GM23248 (cell line): ENCODE results near the gene EIF4E. TPM values are rescaled to one million over a fixed set of nuclear protein-coding genes. Genes with fewer than 3 reads are reported as not detected.

Source experiments
- DNase-seq: peaks from one replicate; pipeline ENCODE4 v3.0.0-alpha.2; 2015
- H2AFZ ChIP-seq: fragments of 200-600 bp; sonication (generic); 2 replicates; pipeline ENCODE4 v1.6.1; 2016; ENCODE audit warnings: antibody characterized with exemption
- H3F3A ChIP-seq: fragments of 200-600 bp; sonication (generic); 2 replicates; pipeline ENCODE4 v1.6.1; 2016; ENCODE audit warnings: mild to moderate bottlenecking, antibody characterized with exemption, mixed run types; ENCODE audit not compliant: insufficient read depth
- H3K27ac ChIP-seq: fragments of 200-600 bp; sonication (generic); 2 replicates; pipeline ENCODE4 v1.5.1; 2016; ENCODE audit warnings: mild to moderate bottlenecking
- H3K27me3 ChIP-seq: fragments of 200-600 bp; sonication (generic); replicated peaks from 2 replicates; pipeline ENCODE4 v1.6.1; 2016; ENCODE audit warnings: mild to moderate bottlenecking; ENCODE audit not compliant: insufficient read depth
- H3K36me3 ChIP-seq: fragments of 200-600 bp; sonication (generic); 2 replicates; pipeline ENCODE4 v1.6.1; 2016; ENCODE audit warnings: low read depth, mild to moderate bottlenecking
- H3K4me1 ChIP-seq: fragments of 200-600 bp; sonication (generic); 2 replicates; pipeline ENCODE4 v1.6.1; 2016; ENCODE audit warnings: mild to moderate bottlenecking; ENCODE audit not compliant: insufficient read depth
- H3K4me2 ChIP-seq: fragments of 200-600 bp; sonication (generic); one replicate; pipeline ENCODE4 v1.6.1; 2016; ENCODE audit warnings: mild to moderate bottlenecking; ENCODE audit not compliant: unreplicated experiment
- H3K4me3 ChIP-seq: fragments of 200-600 bp; sonication (generic); 2 replicates; pipeline ENCODE4 v1.5.1; 2016; ENCODE audit warnings: mild to moderate bottlenecking
- H3K79me2 ChIP-seq: fragments of 200-600 bp; sonication (generic); 2 replicates; pipeline ENCODE4 v1.6.1; 2016; ENCODE audit warnings: mild to moderate bottlenecking; ENCODE audit not compliant: insufficient read depth
- H3K9ac ChIP-seq: fragments of 200-600 bp; sonication (generic); 2 replicates; pipeline ENCODE4 v1.6.1; 2016; ENCODE audit warnings: mild to moderate bottlenecking
- H3K9me2 ChIP-seq: fragments of 200-600 bp; sonication (generic); 2 replicates; pipeline ENCODE4 v1.6.1; 2016; ENCODE audit warnings: mixed run types, mild to moderate bottlenecking, moderate library complexity; ENCODE audit not compliant: insufficient read depth
- H3K9me3 ChIP-seq: fragments of 200-600 bp; sonication (generic); one replicate; pipeline ENCODE4 v1.6.1; 2017; ENCODE audit warnings: low read depth
- H4K20me1 ChIP-seq: fragments of 200-600 bp; sonication (generic); 2 replicates; pipeline ENCODE4 v1.6.0; 2016; ENCODE audit not compliant: insufficient read depth
- EZH2 ChIP-seq: fragments of 200-600 bp; sonication (generic); IDR thresholded peaks from 2 replicates; pipeline ENCODE4 v1.6.1; 2018; ENCODE audit warnings: antibody characterized with exemption, mild to moderate bottlenecking; ENCODE audit not compliant: insufficient read depth, poor library complexity, severe bottlenecking
- EZH2phosphoT487 ChIP-seq: fragments of 200-600 bp; sonication (generic); IDR thresholded peaks from 2 replicates; pipeline ENCODE4 v1.6.1; 2018; ENCODE audit warnings: antibody characterized with exemption, moderate library complexity, mild to moderate bottlenecking, low read depth; ENCODE audit not compliant: insufficient read depth
- WGBS, 2 experiments: methylation state at CpG; one replicate each; pipeline ENCODE4 v1.1.6; 2015 to 2017; ENCODE audit warnings: low lambda C conversion rate in 2 of 2, low coverage in 1 of 2; ENCODE audit errors: missing lambda C conversion rate in 2 of 2; 5-methylcytosine and 5-hydroxymethylcytosine counted together
- in situ Hi-C: fragments of 300-500 bp; cut with MboI; formaldehyde crosslinking; loops from 2 replicates; pipeline ENCODE4 v1.15.0; 2020
- polyA plus RNA-seq: library from polyadenylated mRNA; unstranded; fragments of >200 nt; fragmentation: Nextera tagmentation; extraction: Ambion mirVana; gene quantifications from 2 replicates; pipeline ENCODE4 v1.2.1, GENCODE V29; 2016
- total RNA-seq: library from RNA; depleted of rRNA; stranded (reverse); fragments of >200 nt; shearing (Covaris generic); gene quantifications from 2 replicates; pipeline ENCODE4 v1.2.3, GENCODE V29; 2014

The EIF4E gene
- total and polyA plus RNA-seq, 2 experiments from 2014 or later, result 113 to 133 TPM

GRCh38 chr4:98967786-98968329 lies 38.9 kb upstream of the EIF4E start:
- no peak for DNase-seq
- Histone ChIP-seq H3K36me3 (no peaks in the 10 kb centered on the region), H3K79me2 (no peaks in the 10 kb centered on the region), H3K4me2 (no peak overlapping the region), H2AFZ (no peak overlapping the region), H3F3A (0 out of 2 replicates have a peak, but pooled peaks cover 14% of the 10 kb centered on the region), H3K27ac (no peak overlapping the region), H3K9ac (no peak overlapping the region), H3K9me2 (no peaks in the 10 kb centered on the region), H3K27me3 (no peaks in the 10 kb centered on the region), H4K20me1 (no peaks in the 10 kb centered on the region), H3K4me1 (peaks cover 15% of the 10 kb centered on the region), H3K9me3 (no peaks in the 10 kb centered on the region), H3K4me3 (no peak overlapping the region)
- TF ChIP-seq EZH2phosphoT487 (no peak), EZH2 (no peak)
- in situ Hi-C loops, result no loop called here
- WGBS, 2 experiments, result 92 to 97% methylated on average over 3 of the region's 3 CpGs

GRCh38 chr4:98966926-98967325 lies 38.0 kb upstream of the EIF4E start:
- H3K9me2 ChIP-seq, result no peaks in the 10 kb centered on the region
- no peak overlapping the region for H3K27ac ChIP-seq
- no peaks in the 10 kb centered on the region for H3K36me3 ChIP-seq
- 85 to 93% methylated on average over 3 of the region's 3 CpGs for WGBS, 2 experiments
- no peak overlapping the region for H3K4me2 ChIP-seq
- H2AFZ ChIP-seq, result no peak overlapping the region
- no peak overlapping the region for H3K9ac ChIP-seq
- H4K20me1 ChIP-seq, result no peaks in the 10 kb centered on the region
- no peak for DNase-seq
- no peak for TF ChIP-seq EZH2
- TF ChIP-seq EZH2phosphoT487, result no peak
- H3K4me3 ChIP-seq, result no peak overlapping the region
- H3K79me2 ChIP-seq, result no peaks in the 10 kb centered on the region
- in situ Hi-C loops, result no loop called here
- no peaks in the 10 kb centered on the region for H3K27me3 ChIP-seq
- H3F3A ChIP-seq, result 0 out of 2 replicates have a peak, but pooled peaks cover 14% of the 10 kb centered on the region
- no peaks in the 10 kb centered on the region for H3K9me3 ChIP-seq
- peaks cover 15% of the 10 kb centered on the region for H3K4me1 ChIP-seq

- Histone ChIP-seq H3K36me3 (no peaks in the 10 kb centered on the region), H3K27ac (peak overlapping the region; percentile 49), H2AFZ (peak overlapping the region; percentile 88), H3K9me2 (no peaks in the 10 kb centered on the region), H3K4me2 (no peak overlapping the region), H3K4me3 (no peak overlapping the region), H3K79me2 (no peaks in the 10 kb centered on the region), H3K9ac (peak overlapping the region; percentile 31; the same call in 1 of the 2 replicates), H3K4me1 (peaks cover 15% of the 10 kb centered on the region), H4K20me1 (no peaks in the 10 kb centered on the region), H3K9me3 (no peaks in the 10 kb centered on the region), H3K27me3 (no peaks in the 10 kb centered on the region), H3F3A (0 out of 2 replicates have a peak, but pooled peaks cover 14% of the 10 kb centered on the region)
- in situ Hi-C loops, result no loop called here
- 59 to 66% methylated on average over 5 of the region's 5 CpGs for WGBS, 2 experiments
- peak; percentile 36 for DNase-seq
- TF ChIP-seq EZH2phosphoT487 (no peak), EZH2 (no peak)
Observed at GRCh38 chr4:98963538-98964433, 34.9 kb upstream of the EIF4E start.

GRCh38 chr4:98961770-98962169 lies 32.8 kb upstream of the EIF4E start:
- Histone ChIP-seq H3K9me2 (no peaks in the 10 kb centered on the region), H3K4me1 (peaks cover 15% of the 10 kb centered on the region), H3K79me2 (no peaks in the 10 kb centered on the region), H4K20me1 (no peaks in the 10 kb centered on the region), H3K27ac (no peak overlapping the region), H3K9me3 (no peaks in the 10 kb centered on the region), H3K4me3 (no peak overlapping the region), H3K36me3 (no peaks in the 10 kb centered on the region), H3K27me3 (no peaks in the 10 kb centered on the region), H2AFZ (no peak overlapping the region), H3F3A (0 out of 2 replicates have a peak, but pooled peaks cover 14% of the 10 kb centered on the region), H3K9ac (no peak overlapping the region), H3K4me2 (no peak overlapping the region)
- in situ Hi-C loops, result no loop called here
- TF ChIP-seq EZH2, result no peak
- TF ChIP-seq EZH2phosphoT487, result no peak
- 83 to 84% methylated on average over 2 of the region's 2 CpGs for WGBS, 2 experiments
- DNase-seq, result no peak
